Measurements from ENCODE around the gene UMAD1.
"Not testable (repeated sequence)": the region's sequence is repeated elsewhere in the genome, so short reads cannot be mapped to it uniquely, and the experiment has no call there.

GRCh38 chr7:7825294-7825693 lies 184.7 kb downstream of the UMAD1 start:
- TF ChIP-seq CTCF (IDR thresholded peaks at IDR 0.05; ENCODE audit: insufficient read depth, low read depth, low read length); EZH2 (IDR thresholded peaks at IDR 0.05; ENCODE audit: insufficient read depth, low read length): not testable (repeated sequence)
